Stimulated activated CD8-positive, alpha-beta memory T cell treated with anti-CD3 and anti-CD28 coated beads, Interleukin-4, amount 100 ng/mL, for 48 hours (primary cell): ENCODE measurements around the gene DDIT4.
"Not testable (repeated sequence)": the region's sequence is repeated elsewhere in the genome, so short reads cannot be mapped to it uniquely, and the experiment has no call there.

Experiments used
- DNase-seq: peaks from one replicate; pipeline ENCODE4 v3.0.0-alpha.2; 2020

Gene DDIT4

GRCh38 chr10:72273410-72274212, at the start of gene DDIT4:
DDIT4 (plus strand) TSS chr10:72273924; CDS start chr10:72274217, 293 bp downstream.
- peak; percentile 99 for DNase-seq

- DNase-seq, result not testable (repeated sequence)
These were observed 49.5 kb upstream of the DDIT4 start for GRCh38 chr10:72224191-72224590.

- no peak for DNase-seq
These were observed 47.2 kb upstream of the DDIT4 start for GRCh38 chr10:72226418-72227027.

- DNase-seq, result no peak
These were observed 45.9 kb upstream of the DDIT4 start for GRCh38 chr10:72227826-72228225.

GRCh38 chr10:72228318-72228751, 45.4 kb upstream of the DDIT4 start:
- DNase-seq, result no peak

GRCh38 chr10:72229261-72230251, 44.2 kb upstream of the DDIT4 start:
- DNase-seq, result no peak

GRCh38 chr10:72233621-72234020, 40.1 kb upstream of the DDIT4 start:
- no peak for DNase-seq

GRCh38 chr10:72234560-72235095, 39.1 kb upstream of the DDIT4 start:
- no peak for DNase-seq

GRCh38 chr10:72235544-72236279, 38.0 kb upstream of the DDIT4 start:
- DNase-seq, result no peak

- DNase-seq, result no peak
These were observed 35.1 kb upstream of the DDIT4 start for GRCh38 chr10:72238392-72239175.

- DNase-seq, result no peak
These were observed 34.3 kb upstream of the DDIT4 start for GRCh38 chr10:72239409-72239808.

- DNase-seq, result no peak
These were observed 33.4 kb upstream of the DDIT4 start for GRCh38 chr10:72240371-72240770.

- DNase-seq, result no peak
These were observed 32.0 kb upstream of the DDIT4 start for GRCh38 chr10:72241691-72242252.

- no peak for DNase-seq
These were observed 31.0 kb upstream of the DDIT4 start for GRCh38 chr10:72242675-72243074.

- no peak for DNase-seq
These were observed 29.8 kb upstream of the DDIT4 start for GRCh38 chr10:72243822-72244437.

GRCh38 chr10:72244573-72245038, 29.1 kb upstream of the DDIT4 start:
- no peak for DNase-seq

GRCh38 chr10:72245949-72246525, 27.7 kb upstream of the DDIT4 start:
- DNase-seq, result peak; percentile 53

- DNase-seq, result peak; percentile 79
These were observed 25.1 kb upstream of the DDIT4 start for GRCh38 chr10:72248468-72249151.

- DNase-seq, result not testable (repeated sequence)
These were observed 24.4 kb upstream of the DDIT4 start for GRCh38 chr10:72249176-72249862.
